RWPE2 (cell line): ENCODE results near the gene DNAI2.

Experiments used
- ATAC-seq: fragments of 200-7000 bp; cut with Tn5 transposase; 3 replicates; pipeline ENCODE4 v1.9.1; 2021; ENCODE audit warnings: low read depth
- DNase-seq: peaks from one replicate; pipeline ENCODE4 v3.0.0-alpha.2; 2020; ENCODE audit warnings: low spot score
- H3K27ac ChIP-seq: fragments of 450-650 bp; 2 replicates; pipeline ENCODE4 v1.5.1; 2017; ENCODE audit warnings: mild to moderate bottlenecking; ENCODE audit not compliant: poor library complexity, severe bottlenecking
- H3K27me3 ChIP-seq: fragments of 250-450 bp; sonication (Bioruptor Pico); 2 replicates; pipeline ENCODE4 v1.5.1; 2021; ENCODE audit warnings: mild to moderate bottlenecking, moderate library complexity; ENCODE audit not compliant: insufficient read depth, poor library complexity, severe bottlenecking
- H3K36me3 ChIP-seq: fragments of 250-450 bp; sonication (Bioruptor Pico); 2 replicates; pipeline ENCODE4 v1.5.1; 2020; ENCODE audit warnings: low read depth, mild to moderate bottlenecking, moderate library complexity
- H3K4me1 ChIP-seq: fragments of 250-450 bp; sonication (Bioruptor Pico); 2 replicates; pipeline ENCODE4 v1.5.1; 2021; ENCODE audit warnings: mild to moderate bottlenecking, moderate library complexity; ENCODE audit not compliant: insufficient read depth, poor library complexity, severe bottlenecking
- H3K4me3 ChIP-seq: fragments of 250-450 bp; sonication (Bioruptor Pico); 2 replicates; pipeline ENCODE4 v1.5.1; 2021; ENCODE audit warnings: mild to moderate bottlenecking, moderate library complexity; ENCODE audit not compliant: severe bottlenecking
- H3K9me3 ChIP-seq: fragments of 250-450 bp; sonication (Bioruptor Pico); 2 replicates; pipeline ENCODE4 v1.5.1; 2021; ENCODE audit warnings: mild to moderate bottlenecking, moderate library complexity; ENCODE audit not compliant: severe bottlenecking
- TF ChIP-seq, protein P1 (sequence below): fragments of 450-650 bp; IDR thresholded peaks from one replicate; pipeline ENCODE4 v1.5.1; 2017; ENCODE audit warnings: mild to moderate bottlenecking, moderate library complexity; ENCODE audit not compliant: poor library complexity, severe bottlenecking

The DNAI2 gene

DNA sequence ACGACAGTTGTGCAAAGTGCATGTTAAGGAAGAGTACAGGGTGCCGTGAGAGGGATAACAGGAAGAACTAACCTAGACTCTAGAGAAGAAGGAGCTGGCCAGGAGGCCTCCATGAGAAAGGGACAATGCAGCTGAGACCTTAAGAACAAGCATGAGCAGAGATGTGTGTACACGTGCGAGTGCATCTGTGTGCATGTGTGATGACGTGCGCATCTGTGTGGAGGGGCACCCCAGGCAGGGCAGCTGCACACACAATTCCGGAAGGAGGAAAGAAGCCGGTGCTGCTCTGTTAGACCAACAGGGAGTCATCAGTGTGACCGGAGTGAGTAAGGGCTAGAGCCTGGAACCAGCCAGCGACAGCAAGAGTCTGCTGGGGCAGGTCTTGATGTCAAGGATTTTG, 44.4 kb downstream of the DNAI2 start:
- ATAC-seq (no peak), DNase-seq (no peak)
- Histone ChIP-seq H3K4me1 (no peaks in the 10 kb centered on the region), H3K27ac (no peak overlapping the region), H3K9me3 (no peaks in the 10 kb centered on the region), H3K36me3 (no peaks in the 10 kb centered on the region), H3K4me3 (no peak overlapping the region), H3K27me3 (no peaks in the 10 kb centered on the region)
- TF ChIP-seq, protein P1, sequence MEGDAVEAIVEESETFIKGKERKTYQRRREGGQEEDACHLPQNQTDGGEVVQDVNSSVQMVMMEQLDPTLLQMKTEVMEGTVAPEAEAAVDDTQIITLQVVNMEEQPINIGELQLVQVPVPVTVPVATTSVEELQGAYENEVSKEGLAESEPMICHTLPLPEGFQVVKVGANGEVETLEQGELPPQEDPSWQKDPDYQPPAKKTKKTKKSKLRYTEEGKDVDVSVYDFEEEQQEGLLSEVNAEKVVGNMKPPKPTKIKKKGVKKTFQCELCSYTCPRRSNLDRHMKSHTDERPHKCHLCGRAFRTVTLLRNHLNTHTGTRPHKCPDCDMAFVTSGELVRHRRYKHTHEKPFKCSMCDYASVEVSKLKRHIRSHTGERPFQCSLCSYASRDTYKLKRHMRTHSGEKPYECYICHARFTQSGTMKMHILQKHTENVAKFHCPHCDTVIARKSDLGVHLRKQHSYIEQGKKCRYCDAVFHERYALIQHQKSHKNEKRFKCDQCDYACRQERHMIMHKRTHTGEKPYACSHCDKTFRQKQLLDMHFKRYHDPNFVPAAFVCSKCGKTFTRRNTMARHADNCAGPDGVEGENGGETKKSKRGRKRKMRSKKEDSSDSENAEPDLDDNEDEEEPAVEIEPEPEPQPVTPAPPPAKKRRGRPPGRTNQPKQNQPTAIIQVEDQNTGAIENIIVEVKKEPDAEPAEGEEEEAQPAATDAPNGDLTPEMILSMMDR = no peak

DNA sequence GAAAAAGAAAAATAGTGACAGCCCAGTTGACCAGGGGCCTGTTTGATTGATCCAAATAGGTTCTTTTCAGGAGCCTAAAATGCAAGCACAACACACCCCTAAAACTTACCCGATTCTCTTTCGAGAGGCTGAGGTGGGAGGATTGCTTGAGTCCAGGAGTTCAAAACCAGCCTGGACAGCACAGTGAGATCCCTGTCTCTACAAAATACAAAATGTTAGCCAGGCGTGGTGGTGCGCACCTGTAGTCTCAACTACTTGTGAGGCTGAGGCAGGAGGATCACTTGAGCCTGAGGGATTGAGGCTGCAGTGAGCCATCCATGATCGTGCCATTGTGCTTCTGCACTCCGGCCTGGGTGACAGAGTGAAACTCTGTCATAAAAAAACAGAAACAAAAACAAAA, 50.5 kb downstream of the DNAI2 start:
- TF ChIP-seq, protein P1 = no peak
- no peak for DNase-seq
- Histone ChIP-seq H3K27me3 (peaks cover 21% of the 10 kb centered on the region), H3K36me3 (no peaks in the 10 kb centered on the region), H3K4me1 (no peaks in the 10 kb centered on the region), H3K4me3 (no peak overlapping the region), H3K9me3 (no peaks in the 10 kb centered on the region), H3K27ac (no peak overlapping the region)
- ATAC-seq = no peak

DNA sequence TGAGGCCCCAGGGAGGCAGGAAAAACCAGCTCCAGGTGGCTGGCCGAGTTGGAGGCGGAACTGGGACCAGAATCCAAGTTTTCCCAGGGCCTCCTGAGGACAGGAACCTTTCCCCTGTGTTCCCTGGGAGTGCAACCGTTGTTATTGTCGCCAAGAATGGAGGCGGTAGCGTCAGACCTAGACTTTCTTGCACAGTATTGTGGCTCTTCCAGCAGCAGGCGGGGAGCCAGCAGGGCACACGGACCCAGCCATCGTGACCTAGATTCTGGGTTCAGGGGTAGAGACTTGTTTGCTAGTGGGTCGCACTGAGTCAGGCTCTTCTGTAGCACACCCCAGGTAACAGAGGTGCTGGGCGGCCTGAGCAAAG, 51.3 kb downstream of the DNAI2 start:
- ATAC-seq (no peak), DNase-seq (no peak)
- no peak overlapping the region for H3K4me3 ChIP-seq
- H3K27me3 ChIP-seq = peaks cover 21% of the 10 kb centered on the region
- H3K36me3 ChIP-seq = no peaks in the 10 kb centered on the region
- TF ChIP-seq, protein P1 = no peak
- H3K9me3 ChIP-seq = no peaks in the 10 kb centered on the region
- H3K4me1 ChIP-seq = no peaks in the 10 kb centered on the region
- H3K27ac ChIP-seq = no peak overlapping the region

DNA sequence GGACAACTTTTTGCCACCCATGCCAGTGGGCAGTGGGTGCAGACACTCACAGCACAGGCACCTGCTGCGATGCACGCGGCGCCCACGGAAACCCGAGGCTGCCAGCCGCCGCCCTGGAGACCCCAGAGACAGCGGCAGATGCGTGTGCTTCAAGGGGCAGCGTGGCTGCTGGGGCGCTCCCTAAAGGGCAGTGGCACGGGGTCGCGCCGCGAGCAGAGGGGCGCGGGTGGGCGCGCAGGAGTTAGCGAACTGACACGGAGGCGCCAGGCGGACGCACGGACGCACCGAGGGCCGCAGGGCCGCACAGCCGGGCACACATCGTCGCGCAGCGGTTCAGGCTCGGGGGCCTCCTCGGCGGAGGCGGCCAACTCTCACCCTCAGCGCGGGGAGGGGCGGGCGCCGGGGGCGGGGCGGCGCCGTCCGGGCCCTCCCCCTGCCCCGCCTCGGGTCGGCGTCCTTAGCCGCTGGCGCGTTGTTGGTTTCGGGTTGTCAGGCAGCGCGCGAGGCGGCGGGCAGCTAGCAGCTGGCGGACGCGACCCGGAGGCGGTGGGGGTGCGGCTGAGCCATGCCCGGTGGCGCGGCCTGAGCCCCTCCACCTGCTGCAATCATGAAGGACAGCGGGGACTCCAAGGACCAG, 51.8 kb downstream of the DNAI2 start, which contains the start of gene KIF19:
TSS of gene KIF19 (plus strand) at position 484 of the 637 bp plus-strand sequence. CDS start at position 608, 124 bp downstream.
- peak; percentile 78 for ATAC-seq

DNA sequence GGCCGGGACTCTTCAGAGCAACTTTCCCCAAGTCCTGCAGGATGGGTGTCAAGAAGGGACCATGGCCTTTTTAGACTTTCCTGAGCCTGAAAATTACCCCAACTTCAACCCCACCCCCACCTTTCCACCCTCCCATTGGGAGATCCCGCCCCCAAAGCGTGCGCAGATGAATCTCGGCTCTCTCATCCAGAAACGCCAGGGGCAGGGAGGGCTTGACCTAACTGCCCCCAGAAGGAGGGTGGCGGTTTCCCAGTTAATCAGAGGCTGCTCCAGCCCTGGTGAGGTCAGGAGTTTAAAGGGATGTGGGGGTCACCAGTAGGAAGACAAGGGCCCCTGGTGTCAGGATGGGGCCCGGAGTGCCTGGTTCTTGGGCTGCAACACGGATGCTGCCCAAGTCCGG, 52.5 kb downstream of the DNAI2 start:
- no peaks in the 10 kb centered on the region for H3K4me1 ChIP-seq
- no peak overlapping the region for H3K4me3 ChIP-seq
- H3K27ac ChIP-seq = no peak overlapping the region
- ATAC-seq = no peak
- H3K27me3 ChIP-seq = peaks cover 21% of the 10 kb centered on the region
- TF ChIP-seq, protein P1 = no peak
- DNase-seq = no peak
- no peaks in the 10 kb centered on the region for H3K9me3 ChIP-seq
- no peaks in the 10 kb centered on the region for H3K36me3 ChIP-seq

More for the DNA sequence above, 51.8 kb downstream of the DNAI2 start, which contains the start of gene KIF19:
- DNase-seq = no peak
- no peaks in the 10 kb centered on the region for H3K4me1 ChIP-seq
- no peaks in the 10 kb centered on the region for H3K9me3 ChIP-seq
- TF ChIP-seq, protein P1 = no peak
- H3K4me3 ChIP-seq = no peak within 1 kb of the TSS
- peaks cover 21% of the 10 kb centered on the region for H3K27me3 ChIP-seq
- no peaks in the 10 kb centered on the region for H3K36me3 ChIP-seq
- H3K27ac ChIP-seq = no peak within 1 kb of the TSS
